NOMO-1 treated with dmso at 0.1 percent for 144 hours (cell line): ENCODE data around the gene RHNO1.
A peak's percentile ranks its signal among the peaks of the same experiment; 100 is the strongest.
"Not testable (repeated sequence)": the region's sequence is repeated elsewhere in the genome, so short reads cannot be mapped to it uniquely, and the experiment has no call there.

Experiments
- DNase-seq: peaks from one replicate; lab custom pipeline; 2025; ENCODE audit not compliant: unreplicated experiment; lab: John Stamatoyannopoulos, UW

The RHNO1 gene

GRCh38 chr12:2858334-2858733 lies 18.7 kb upstream of the RHNO1 start:
- no peak for DNase-seq

- no peak for DNase-seq
Observed at GRCh38 chr12:2858944-2859421, 18.0 kb upstream of the RHNO1 start.

- no peak for DNase-seq
Observed at GRCh38 chr12:2860170-2860569, 16.9 kb upstream of the RHNO1 start.

GRCh38 chr12:2862876-2863275 lies 14.1 kb upstream of the RHNO1 start:
- no peak for DNase-seq

GRCh38 chr12:2863402-2863801 lies 13.6 kb upstream of the RHNO1 start:
- not testable (repeated sequence) for DNase-seq

GRCh38 chr12:2864198-2864597 lies 12.8 kb upstream of the RHNO1 start:
- no peak for DNase-seq

GRCh38 chr12:2868986-2869632 lies 7.9 kb upstream of the RHNO1 start:
- DNase-seq: not testable (repeated sequence)

- DNase-seq: peak; percentile 7
Observed at GRCh38 chr12:2876431-2877046, 484 bp upstream of the RHNO1 start.

GRCh38 chr12:2877953-2878732 lies 1.1 kb downstream of the RHNO1 start:
- DNase-seq: peak; percentile 94

GRCh38 chr12:2879853-2880252 lies 2.8 kb downstream of the RHNO1 start:
- no peak for DNase-seq

- DNase-seq: no peak
Observed at GRCh38 chr12:2884810-2885209, 7.8 kb downstream of the RHNO1 start.

GRCh38 chr12:2886768-2887450 lies 9.9 kb downstream of the RHNO1 start:
- no peak for DNase-seq

- no peak for DNase-seq
Observed at GRCh38 chr12:2890001-2890387, 13.0 kb downstream of the RHNO1 start.

- peak; percentile 95 for DNase-seq
Observed at GRCh38 chr12:2890388-2891239, 13.6 kb downstream of the RHNO1 start, which contains the start of gene TULP3. Gene TULP3 (plus strand): TSS chr12:2890891. CDS start chr12:2890948, 57 bp downstream.

GRCh38 chr12:2891240-2892053 lies 14.4 kb downstream of the RHNO1 start:
- no peak for DNase-seq

GRCh38 chr12:2892246-2892645 lies 15.2 kb downstream of the RHNO1 start:
- DNase-seq: no peak

GRCh38 chr12:2893007-2893406 lies 16.0 kb downstream of the RHNO1 start:
- no peak for DNase-seq

GRCh38 chr12:2895051-2895451 lies 18.0 kb downstream of the RHNO1 start:
- DNase-seq: no peak

GRCh38 chr12:2895511-2895910 lies 18.5 kb downstream of the RHNO1 start:
- no peak for DNase-seq

GRCh38 chr12:2897418-2897817 lies 20.4 kb downstream of the RHNO1 start:
- no peak for DNase-seq
